Measurements from ENCODE around the gene SLC43A3. TPM values are rescaled to one million over a fixed set of nuclear protein-coding genes. Genes with fewer than 3 reads are reported as not detected.

Gene SLC43A3
- total RNA-seq, 1 experiment from 2014 or later = 21.4 TPM

DNA sequence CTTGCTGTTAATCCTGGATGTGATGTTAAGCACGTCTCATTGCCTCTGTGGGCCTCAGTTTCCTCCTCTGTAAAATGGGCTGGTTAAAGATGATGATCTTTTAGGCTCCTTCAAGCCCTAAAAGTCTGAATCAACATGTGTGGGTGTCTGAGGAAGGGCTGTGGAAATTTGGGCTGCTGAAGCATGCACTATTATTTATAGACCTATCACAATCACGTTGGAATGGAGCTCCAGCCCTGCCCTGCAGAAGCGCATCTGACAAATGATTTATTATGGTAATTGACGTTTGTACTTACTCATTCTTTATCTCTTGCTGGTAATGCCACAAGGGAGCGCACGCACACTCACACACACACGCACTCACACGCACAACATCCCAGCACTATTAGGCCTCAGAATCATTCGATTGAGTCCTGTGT, 68.4 kb downstream of the SLC43A3 start:
- Histone ChIP-seq H3K27ac (ENCODE audit: insufficient read length, low read depth, low read length) (no peak overlapping the region), H3T11ph (ENCODE audit: low read length) (no peak overlapping the region)
- DNase-seq = no peak

More for the DNA sequence above, 68.4 kb downstream of the SLC43A3 start:
- Histone ChIP-seq H3K56ac (ENCODE audit: insufficient read length, low read depth, low read length) (no peak overlapping the region), H3K9ac (ENCODE audit: extremely low read depth, insufficient read length, low read length) (no peak overlapping the region), H3K23me2 (ENCODE audit: insufficient read length, low read depth, low read length, poor library complexity, severe bottlenecking) (no peaks in the 10 kb centered on the region), H2BK12ac (ENCODE audit: insufficient read length, low read depth, low read length) (no peak overlapping the region), H3K18ac (ENCODE audit: insufficient read length, low read depth, low read length) (no peak overlapping the region), H2BK120ac (ENCODE audit: low read depth, low read length, poor library complexity, severe bottlenecking) (no peak overlapping the region), H3K79me2 (ENCODE audit: insufficient read depth, low read length) (no peaks in the 10 kb centered on the region), H4K8ac (replicated peaks; ENCODE audit: insufficient read length, low read depth, low read length) (no peak overlapping the region), H3K9me3 (ENCODE audit: control insufficient read depth, low read depth, low read length) (no peaks in the 10 kb centered on the region), H2BK15ac (ENCODE audit: low read depth, low read length) (no peak overlapping the region), H4K20me1 (ENCODE audit: control insufficient read depth, insufficient read depth, insufficient read length) (no peaks in the 10 kb centered on the region), H3K14ac (ENCODE audit: insufficient read depth, low read length) (no peak overlapping the region), H3K27me3 (ENCODE audit: insufficient read depth, low read length) (no peaks in the 10 kb centered on the region), H2BK20ac (ENCODE audit: low read depth, low read length, poor library complexity, severe bottlenecking) (no peak overlapping the region), H3K4me2 (ENCODE audit: insufficient read depth, insufficient read length, low read length) (no peak overlapping the region), H3K4me1 (ENCODE audit: insufficient read depth, low read length) (no peaks in the 10 kb centered on the region), H4K5ac (ENCODE audit: insufficient read length, low read depth, low read length) (no peak overlapping the region), H4K91ac (ENCODE audit: insufficient read length, low read depth, low read length) (no peak overlapping the region), H3K23ac (ENCODE audit: insufficient read length, low read depth, low read length) (no peak overlapping the region), H3K4ac (ENCODE audit: low read depth, low read length) (no peak overlapping the region), H3K79me1 (ENCODE audit: insufficient read depth, low read depth, low read length, poor library complexity, severe bottlenecking) (no peaks in the 10 kb centered on the region), H2AFZ (ENCODE audit: low read length) (no peak overlapping the region), H2BK5ac (ENCODE audit: insufficient read length, low read length) (no peak overlapping the region), H2AK5ac (ENCODE audit: insufficient read length, low read length) (no peak overlapping the region)
- H3K27me3 Mint-ChIP-seq (ENCODE audit: low read depth) = peaks cover 25% of the 10 kb centered on the region
- H3K4me1 Mint-ChIP-seq = peaks cover 21 to 24% of the 10 kb centered on the region in 2 experiments
- 0 out of 5 replicates have a peak, but pooled peaks cover 0 to 2% of the 10 kb centered on the region in 2 experiments for H3K9me3 Mint-ChIP-seq
- no peak overlapping the region for H3K4me3 Mint-ChIP-seq
- no peak overlapping the region for H3K27ac Mint-ChIP-seq
- TF ChIP-seq, protein P1, sequence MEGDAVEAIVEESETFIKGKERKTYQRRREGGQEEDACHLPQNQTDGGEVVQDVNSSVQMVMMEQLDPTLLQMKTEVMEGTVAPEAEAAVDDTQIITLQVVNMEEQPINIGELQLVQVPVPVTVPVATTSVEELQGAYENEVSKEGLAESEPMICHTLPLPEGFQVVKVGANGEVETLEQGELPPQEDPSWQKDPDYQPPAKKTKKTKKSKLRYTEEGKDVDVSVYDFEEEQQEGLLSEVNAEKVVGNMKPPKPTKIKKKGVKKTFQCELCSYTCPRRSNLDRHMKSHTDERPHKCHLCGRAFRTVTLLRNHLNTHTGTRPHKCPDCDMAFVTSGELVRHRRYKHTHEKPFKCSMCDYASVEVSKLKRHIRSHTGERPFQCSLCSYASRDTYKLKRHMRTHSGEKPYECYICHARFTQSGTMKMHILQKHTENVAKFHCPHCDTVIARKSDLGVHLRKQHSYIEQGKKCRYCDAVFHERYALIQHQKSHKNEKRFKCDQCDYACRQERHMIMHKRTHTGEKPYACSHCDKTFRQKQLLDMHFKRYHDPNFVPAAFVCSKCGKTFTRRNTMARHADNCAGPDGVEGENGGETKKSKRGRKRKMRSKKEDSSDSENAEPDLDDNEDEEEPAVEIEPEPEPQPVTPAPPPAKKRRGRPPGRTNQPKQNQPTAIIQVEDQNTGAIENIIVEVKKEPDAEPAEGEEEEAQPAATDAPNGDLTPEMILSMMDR (conservative IDR thresholded peaks at IDR 0.05) = no peak
- no peaks in the 10 kb centered on the region for H3K36me3 Mint-ChIP-seq (ENCODE audit: insufficient read depth in 1 of 3, low read depth in 3 of 3)
- no CpG with 5 or more reads among the region's 9 CpGs for WGBS (ENCODE audit: extremely low coverage, insufficient read length, low lambda C conversion rate)

Data from H9 (cell line).